ENCODE data around the gene CYB5D1.
A peak's percentile ranks its signal among the peaks of the same experiment; 100 is the strongest.
"Not testable (repeated sequence)": the region's sequence is repeated elsewhere in the genome, so short reads cannot be mapped to it uniquely, and the experiment has no call there.

The CYB5D1 gene

GRCh38 chr17:7857713-7858521, at the start of gene CYB5D1:
Gene CYB5D1, plus strand, starts transcription at chr17:7858003. Its CDS starts 132 bp downstream, at chr17:7858135.
- DNase-seq (ENCODE audit: low read depth in 1 of 2, low spot score in 1 of 2): peak; percentile 74 to 75

- DNase-seq (ENCODE audit: low read depth in 1 of 2, low spot score in 1 of 2): no peak
These were observed 48.6 kb upstream of the CYB5D1 start for GRCh38 chr17:7809086-7809790.

DNA sequence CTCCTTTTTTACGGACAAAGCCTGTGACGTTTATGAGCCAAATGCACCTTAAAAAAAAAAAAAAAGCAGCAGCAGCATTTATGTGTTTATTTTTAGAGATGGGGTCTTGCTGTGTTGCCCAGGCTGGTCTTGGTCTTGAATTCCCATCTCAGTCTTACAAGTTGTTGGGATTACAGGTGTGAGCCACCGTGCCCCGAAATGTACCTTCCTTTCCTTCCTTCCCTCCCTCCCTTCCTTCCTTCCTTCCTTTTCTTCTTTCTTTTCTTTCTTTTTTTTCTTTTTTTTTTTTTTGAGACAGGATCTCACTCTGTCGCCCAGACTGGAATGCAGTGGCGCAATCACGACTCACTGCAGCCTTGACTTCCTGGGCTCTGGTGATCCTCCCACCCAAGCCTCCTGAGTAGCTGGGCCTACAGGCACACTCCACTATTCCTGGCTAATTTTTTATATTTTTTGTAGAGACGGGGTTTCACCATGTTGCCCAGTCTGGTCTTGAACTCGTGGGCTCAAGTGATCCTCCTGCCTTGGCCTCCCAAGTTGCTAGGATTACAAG, 47.9 kb upstream of the CYB5D1 start:
- DNase-seq (ENCODE audit: low read depth in 1 of 2, low spot score in 1 of 2): not testable (repeated sequence)

GRCh38 chr17:7811251-7811650, 46.6 kb upstream of the CYB5D1 start:
- no peak for DNase-seq (ENCODE audit: low read depth in 1 of 2, low spot score in 1 of 2)

DNA sequence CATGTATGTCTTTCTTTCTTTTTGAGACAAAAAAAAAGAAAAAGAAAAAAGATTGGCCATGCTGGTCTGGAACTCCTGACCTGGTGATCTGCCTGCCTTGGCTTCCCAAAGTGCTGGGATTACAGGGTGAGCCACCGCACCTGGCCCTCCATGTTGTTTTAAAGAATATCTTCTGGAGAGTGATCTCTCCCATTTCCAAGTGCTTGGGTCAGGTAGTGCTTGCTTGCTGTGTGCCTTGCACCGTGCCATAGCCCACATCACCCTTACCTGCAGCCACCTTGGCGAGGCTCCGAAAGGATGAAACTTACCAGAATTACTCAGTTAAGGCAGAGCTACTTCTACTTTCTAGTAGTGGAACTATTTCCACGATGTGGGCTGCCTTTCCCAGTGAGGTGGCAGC, 42.8 kb upstream of the CYB5D1 start:
- no peak for DNase-seq (ENCODE audit: low read depth in 1 of 2, low spot score in 1 of 2)

- DNase-seq (ENCODE audit: low read depth in 1 of 2, low spot score in 1 of 2): no peak
These were observed 40.7 kb upstream of the CYB5D1 start for GRCh38 chr17:7816926-7817642.

DNA sequence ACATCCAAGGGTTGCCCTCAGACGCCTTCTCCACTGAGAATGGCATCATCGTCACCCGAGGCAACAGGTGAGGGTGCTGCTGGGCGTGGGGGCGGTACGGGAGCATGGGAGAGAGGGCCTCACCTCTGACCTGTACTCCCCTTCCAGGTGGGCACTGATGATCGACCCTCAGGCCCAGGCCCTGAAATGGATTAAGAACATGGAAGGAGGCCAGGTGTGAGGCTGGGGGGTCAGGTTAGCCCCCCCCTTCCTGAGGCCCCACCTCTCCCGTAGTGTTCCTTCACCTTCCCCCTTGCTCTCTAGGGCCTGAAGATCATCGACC, 40.2 kb upstream of the CYB5D1 start:
- no peak for DNase-seq (ENCODE audit: low read depth in 1 of 2, low spot score in 1 of 2)

- no peak for DNase-seq (ENCODE audit: low read depth in 1 of 2, low spot score in 1 of 2)
These were observed 39.8 kb upstream of the CYB5D1 start for GRCh38 chr17:7818026-7818425.

- no peak for DNase-seq (ENCODE audit: low read depth in 1 of 2, low spot score in 1 of 2)
These were observed 38.8 kb upstream of the CYB5D1 start for GRCh38 chr17:7818746-7819645.

- DNase-seq (ENCODE audit: low read depth in 1 of 2, low spot score in 1 of 2): no peak
These were observed 37.6 kb upstream of the CYB5D1 start for GRCh38 chr17:7820231-7820630.

GRCh38 chr17:7822126-7822525, 35.7 kb upstream of the CYB5D1 start:
- no peak for DNase-seq (ENCODE audit: low read depth in 1 of 2, low spot score in 1 of 2)

DNA sequence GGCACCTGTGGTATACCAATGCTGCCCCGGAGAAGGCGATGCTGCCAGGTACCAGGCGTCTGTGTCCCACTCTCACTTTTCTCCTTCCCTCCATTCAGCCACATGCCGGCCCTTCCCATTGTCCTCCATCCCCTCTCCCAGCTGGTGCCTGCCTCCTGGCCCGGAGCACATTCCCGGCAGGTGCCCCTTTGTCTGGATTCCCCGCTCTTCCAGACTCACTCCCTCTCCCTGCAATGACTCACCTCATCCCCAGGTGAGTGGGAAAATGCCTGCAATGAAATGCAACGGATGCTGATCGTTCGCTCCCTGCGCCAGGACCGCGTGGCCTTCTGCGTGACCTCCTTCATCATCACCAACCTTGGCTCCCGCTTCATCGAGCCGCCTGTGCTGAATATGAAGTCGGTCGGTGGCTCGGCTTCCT, 34.2 kb upstream of the CYB5D1 start:
- DNase-seq (ENCODE audit: low read depth in 1 of 2, low spot score in 1 of 2): no peak

GRCh38 chr17:7824021-7824924, 33.5 kb upstream of the CYB5D1 start:
- DNase-seq (ENCODE audit: low read depth in 1 of 2, low spot score in 1 of 2): no peak

- no peak for DNase-seq (ENCODE audit: low read depth in 1 of 2, low spot score in 1 of 2)
These were observed 32.4 kb upstream of the CYB5D1 start for GRCh38 chr17:7825206-7825990.

DNA sequence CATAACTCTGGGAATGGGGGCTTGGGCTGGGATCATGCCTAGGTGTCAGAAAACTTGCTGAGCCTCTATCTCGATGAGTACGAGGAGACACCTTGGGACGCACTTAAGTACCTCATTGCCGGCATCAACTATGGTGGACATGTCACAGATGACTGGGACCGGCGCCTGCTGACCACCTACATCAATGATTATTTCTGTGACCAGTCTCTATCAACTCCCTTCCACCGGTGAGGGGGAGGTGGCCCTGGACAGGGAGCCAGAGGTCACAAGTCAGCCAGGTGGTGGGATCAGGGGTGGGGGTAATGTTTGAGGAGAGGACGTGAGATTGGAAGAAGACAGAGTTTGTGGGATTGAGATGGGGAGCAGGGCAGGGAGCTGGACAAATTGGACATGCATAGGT, 27.2 kb upstream of the CYB5D1 start:
- DNase-seq (ENCODE audit: low read depth in 1 of 2, low spot score in 1 of 2): no peak

DNA sequence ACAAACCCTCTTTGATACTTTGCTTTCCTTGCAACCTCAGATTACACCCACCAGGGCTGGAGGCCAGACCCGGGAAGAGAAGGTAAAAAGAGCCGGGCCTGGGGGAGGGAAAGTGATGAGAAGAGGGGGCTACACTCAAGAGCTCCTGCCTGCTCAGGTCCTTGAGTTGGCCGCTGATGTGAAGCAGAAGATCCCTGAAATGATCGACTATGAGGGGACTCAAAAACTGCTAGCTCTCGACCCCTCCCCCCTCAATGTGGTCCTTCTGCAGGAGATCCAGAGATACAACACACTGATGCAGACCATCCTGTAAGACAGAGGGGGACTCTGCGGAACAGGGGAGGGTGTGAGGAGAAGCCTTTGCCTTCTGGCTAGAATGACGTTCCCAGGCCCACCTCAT, 26.6 kb upstream of the CYB5D1 start:
- DNase-seq (ENCODE audit: low read depth in 1 of 2, low spot score in 1 of 2): no peak

GRCh38 chr17:7832431-7832830, 25.4 kb upstream of the CYB5D1 start:
- no peak for DNase-seq (ENCODE audit: low read depth in 1 of 2, low spot score in 1 of 2)

DNA sequence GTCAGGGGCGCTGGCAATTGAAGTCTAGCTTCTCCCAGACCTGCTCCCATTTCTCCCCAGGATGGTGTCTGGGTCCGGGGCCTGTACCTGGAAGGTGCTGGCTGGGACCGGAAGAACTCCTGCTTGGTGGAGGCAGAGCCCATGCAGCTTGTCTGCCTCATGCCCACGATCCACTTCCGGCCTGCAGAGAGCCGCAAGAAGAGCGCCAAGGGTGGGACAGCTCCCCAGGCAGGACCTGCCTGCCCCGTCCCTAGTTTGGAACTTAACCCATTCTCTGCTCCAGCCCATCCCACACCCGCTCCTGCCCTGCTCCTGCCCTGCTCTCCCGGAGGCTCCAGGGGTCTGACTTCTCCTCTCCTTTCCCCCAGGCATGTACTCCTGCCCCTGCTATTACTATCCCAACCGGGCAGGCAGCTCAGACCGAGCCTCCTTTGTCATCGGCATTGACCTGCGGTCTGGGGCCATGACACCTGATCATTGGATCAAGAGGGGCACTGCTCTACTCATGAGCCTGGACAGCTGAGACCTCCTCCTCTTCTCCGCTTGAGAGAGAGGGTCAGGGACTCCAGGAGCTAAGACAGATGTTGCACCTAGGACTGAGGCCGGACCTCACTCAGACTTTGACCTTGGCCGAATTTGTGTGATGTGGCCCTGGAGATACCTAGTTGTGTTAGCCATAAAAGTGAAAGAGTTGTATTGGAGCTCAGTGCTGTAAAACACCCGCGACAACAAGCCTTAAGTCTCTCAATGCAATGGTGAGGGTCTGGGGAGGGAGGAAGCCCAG, 24.6 kb upstream of the CYB5D1 start:
- DNase-seq (ENCODE audit: low read depth in 1 of 2, low spot score in 1 of 2): no peak

All from activated T-helper 1 cell treated with anti-CD3 and anti-CD28 coated beads, Interleukin-2, amount 50 U/mL, for 16 hours (primary cell).